Activated CD4-positive, alpha-beta T cell treated with anti-CD3 and anti-CD28 coated beads for 4 hours (primary cell): ENCODE results near the gene MRGPRE.

Experiments
- DNase-seq, 2 donors: peaks; one replicate each; pipeline ENCODE4 v3.0.0-alpha.2; 2020

The MRGPRE gene

DNA sequence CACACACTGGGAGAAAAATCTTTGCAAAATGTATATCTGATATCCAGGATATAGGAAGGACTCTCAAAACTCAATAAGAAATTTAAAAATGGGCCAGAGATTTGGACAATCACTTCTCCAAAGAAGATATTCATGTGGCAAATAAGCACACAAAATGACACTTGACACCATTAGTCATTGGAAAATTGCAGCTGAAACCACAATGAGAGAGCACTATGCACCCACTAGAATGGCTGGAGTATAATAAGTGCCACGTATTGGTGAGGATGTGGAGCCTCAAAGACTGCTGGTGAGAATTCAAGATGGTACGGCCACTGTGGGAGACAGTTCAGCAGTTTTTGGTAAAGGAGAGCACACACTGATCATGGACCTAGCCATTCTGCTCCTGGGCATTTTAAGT lies 54.3 kb downstream of the MRGPRE start:
- DNase-seq: no peak
